HepG2 (cell line): ENCODE results near the gene SCN9A. TPM values are rescaled to one million over a fixed set of nuclear protein-coding genes. Genes with fewer than 3 reads are reported as not detected.
A peak's percentile ranks its signal among the peaks of the same experiment; 100 is the strongest.

Experiments used
- CREM ChIP-seq, 2 experiments: sonication (generic) in 1 of 2; formaldehyde crosslinking in 1 of 2; IDR thresholded peaks; 2 replicates each; pipeline versions ENCODE4 v1.4.0 to v1.6.1; 2016 to 2020; ENCODE audit warnings: antibody characterized with exemption in 1 of 2, mild to moderate bottlenecking in 1 of 2, missing genetic modification reagents in 1 of 2
- EP300 ChIP-seq, 3 experiments: sonication (generic) in 1 of 3; formaldehyde crosslinking in 1 of 3; IDR thresholded peaks; 2 replicates each; pipeline versions ENCODE4 v1.5.1 to v1.6.1; 2011 to 2020; ENCODE audit warnings: low read depth in 2 of 3, low read length in 2 of 3, borderline replicate concordance in 1 of 3, improper control_type of control experiment in 1 of 3, mild to moderate bottlenecking in 1 of 3, missing genetic modification reagents in 1 of 3, moderate library complexity in 1 of 3
- GTF3A ChIP-seq: sonication (generic); formaldehyde crosslinking; conservative IDR thresholded peaks from 2 replicates; pipeline ENCODE4 v1.4.0; 2020; ENCODE audit warnings: mild to moderate bottlenecking, missing genetic modification reagents
- HNRNPUL1 ChIP-seq: fragments of 200-400 bp; formaldehyde crosslinking; IDR thresholded peaks from 2 replicates; pipeline ENCODE4 v1.6.1; 2017; ENCODE audit warnings: low read depth, mild to moderate bottlenecking, low read length, moderate library complexity
- NCOA2 ChIP-seq: sonication (generic); formaldehyde crosslinking; IDR thresholded peaks from 2 replicates; pipeline ENCODE4 v1.8.0; 2022; ENCODE audit warnings: inconsistent platforms
- RAD21 ChIP-seq: fragments of 450-650 bp; formaldehyde crosslinking; IDR thresholded peaks from 2 replicates; pipeline ENCODE4 v1.5.0; 2020; ENCODE audit warnings: mild to moderate bottlenecking
- RARA ChIP-seq: IDR thresholded peaks from 2 replicates; pipeline ENCODE4 v1.6.1; 2016; ENCODE audit warnings: missing genetic modification reagents, missing compliant biosample characterization
- TCF7 ChIP-seq: sonication (generic); IDR thresholded peaks from 2 replicates; pipeline ENCODE4 v1.6.1; 2016; ENCODE audit warnings: antibody characterized with exemption, low read depth
- ZNF160 ChIP-seq: sonication (generic); formaldehyde crosslinking; IDR thresholded peaks from 2 replicates; pipeline ENCODE4 v1.8.0; 2022; ENCODE audit warnings: mild to moderate bottlenecking, inconsistent platforms, missing genetic modification reagents
- ZNF432 ChIP-seq: sonication (generic); formaldehyde crosslinking; IDR thresholded peaks from 2 replicates; pipeline ENCODE4 v1.5.0; 2020; ENCODE audit warnings: missing genetic modification reagents, mild to moderate bottlenecking, borderline replicate concordance
- ZNF850 ChIP-seq: sonication (generic); formaldehyde crosslinking; conservative IDR thresholded peaks from 2 replicates; pipeline ENCODE4 v1.9.0; 2021; ENCODE audit warnings: mild to moderate bottlenecking, missing genetic modification reagents
- polyA plus RNA-seq, 8 experiments: library from polyadenylated mRNA; depleted of rRNA in 3 of 8; stranded (reverse) in 7 of 8; unstranded in 1 of 8; fragments of >200 nt; fragmentation: Illumina TruSeq in 4 of 8; extraction: Trizol in 4 of 8; gene quantifications; 2 replicates each; pipeline versions ENCODE4 v1.2.1 to v1.2.3, GENCODE V29; 2011 to 2016; ENCODE audit warnings: low read depth in 4 of 8, missing spikeins in 1 of 8, mixed read lengths in 1 of 8; ENCODE audit not compliant: insufficient read depth in 1 of 8
- total RNA-seq, 5 experiments: library from RNA; depleted of rRNA; stranded (reverse); fragments of >200 nt; fragmentation: Illumina TruSeq; extraction: Trizol; gene quantifications; 2 replicates each; pipeline ENCODE4 v1.2.3, GENCODE V29; 2016; ENCODE audit warnings: low read depth in 1 of 5
- TF ChIP-seq, protein P1 (sequence below): sonication (generic); formaldehyde crosslinking; IDR thresholded peaks from 2 replicates; pipeline ENCODE4 v1.5.0; 2020; ENCODE audit warnings: mild to moderate bottlenecking, missing genetic modification reagents
- TF ChIP-seq, protein P2 (sequence below): IDR thresholded peaks from 2 replicates; pipeline ENCODE4 v1.6.1; 2018; ENCODE audit warnings: missing genetic modification reagents
- TF ChIP-seq, protein P3 (sequence below): sonication (generic); formaldehyde crosslinking; IDR thresholded peaks from 2 replicates; pipeline ENCODE4 v1.9.0; 2021; ENCODE audit warnings: missing genetic modification reagents, borderline replicate concordance
- TF ChIP-seq, protein P4 (sequence below): IDR thresholded peaks from 2 replicates; pipeline ENCODE4 v1.6.1; 2012; ENCODE audit warnings: low read depth, low read length, improper control_type of control experiment
- TF ChIP-seq, protein P5 (sequence below): IDR thresholded peaks from 2 replicates; pipeline ENCODE4 v1.4.0; 2020; ENCODE audit warnings: mild to moderate bottlenecking, missing genetic modification reagents

Gene SCN9A
- total and polyA plus RNA-seq, 2 of the 13 experiments (the other 11 are each of a cell fraction or from before 2014, with no cell fraction given): 15.3 to 24.3 TPM

DNA sequence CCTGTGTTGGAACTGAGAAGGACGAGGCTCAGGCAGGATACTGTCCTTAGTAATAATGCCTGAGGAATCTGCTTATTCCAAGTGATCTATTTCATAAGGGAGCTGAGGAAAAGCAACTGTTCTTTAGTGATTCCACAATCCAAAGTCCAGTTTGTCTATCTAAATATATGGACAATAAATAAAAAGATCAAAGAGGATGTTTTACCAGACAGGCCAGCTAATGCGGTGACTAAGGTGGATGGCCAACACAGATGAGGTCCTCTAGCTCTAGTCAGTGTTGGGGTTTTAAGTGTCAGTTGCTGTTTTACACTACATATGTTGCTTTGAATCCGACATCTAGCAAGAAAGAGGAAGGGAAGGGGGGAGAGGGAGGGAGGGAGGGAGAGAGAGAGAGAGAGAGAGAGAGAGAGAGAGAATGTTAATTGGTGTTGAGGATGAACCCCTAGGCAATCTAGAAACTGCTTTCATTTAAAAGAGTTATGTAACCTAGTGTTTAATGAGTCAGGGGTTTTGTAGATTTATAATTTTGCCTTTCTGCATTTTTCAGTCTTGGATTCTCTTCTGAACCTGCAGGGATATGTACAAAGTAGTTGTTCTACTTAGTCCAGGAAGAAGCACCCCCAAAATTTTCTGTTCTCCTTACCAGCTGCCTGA is 220.9 kb downstream of the SCN9A start (continued):
- TF ChIP-seq, protein P1, sequence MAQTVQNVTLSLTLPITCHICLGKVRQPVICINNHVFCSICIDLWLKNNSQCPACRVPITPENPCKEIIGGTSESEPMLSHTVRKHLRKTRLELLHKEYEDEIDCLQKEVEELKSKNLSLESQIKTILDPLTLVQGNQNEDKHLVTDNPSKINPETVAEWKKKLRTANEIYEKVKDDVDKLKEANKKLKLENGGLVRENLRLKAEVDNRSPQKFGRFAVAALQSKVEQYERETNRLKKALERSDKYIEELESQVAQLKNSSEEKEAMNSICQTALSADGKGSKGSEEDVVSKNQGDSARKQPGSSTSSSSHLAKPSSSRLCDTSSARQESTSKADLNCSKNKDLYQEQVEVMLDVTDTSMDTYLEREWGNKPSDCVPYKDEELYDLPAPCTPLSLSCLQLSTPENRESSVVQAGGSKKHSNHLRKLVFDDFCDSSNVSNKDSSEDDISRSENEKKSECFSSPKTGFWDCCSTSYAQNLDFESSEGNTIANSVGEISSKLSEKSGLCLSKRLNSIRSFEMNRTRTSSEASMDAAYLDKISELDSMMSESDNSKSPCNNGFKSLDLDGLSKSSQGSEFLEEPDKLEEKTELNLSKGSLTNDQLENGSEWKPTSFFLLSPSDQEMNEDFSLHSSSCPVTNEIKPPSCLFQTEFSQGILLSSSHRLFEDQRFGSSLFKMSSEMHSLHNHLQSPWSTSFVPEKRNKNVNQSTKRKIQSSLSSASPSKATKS: no peak
- TF ChIP-seq, protein P2, sequence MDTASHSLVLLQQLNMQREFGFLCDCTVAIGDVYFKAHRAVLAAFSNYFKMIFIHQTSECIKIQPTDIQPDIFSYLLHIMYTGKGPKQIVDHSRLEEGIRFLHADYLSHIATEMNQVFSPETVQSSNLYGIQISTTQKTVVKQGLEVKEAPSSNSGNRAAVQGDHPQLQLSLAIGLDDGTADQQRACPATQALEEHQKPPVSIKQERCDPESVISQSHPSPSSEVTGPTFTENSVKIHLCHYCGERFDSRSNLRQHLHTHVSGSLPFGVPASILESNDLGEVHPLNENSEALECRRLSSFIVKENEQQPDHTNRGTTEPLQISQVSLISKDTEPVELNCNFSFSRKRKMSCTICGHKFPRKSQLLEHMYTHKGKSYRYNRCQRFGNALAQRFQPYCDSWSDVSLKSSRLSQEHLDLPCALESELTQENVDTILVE (CRISPR knock-in tag): peak; percentile 17; the same call in 1 of the 2 replicates
- no peak for TF ChIP-seq ZNF160
- TF ChIP-seq CREM (IDR thresholded peaks at IDR 0.05): peak; percentile 52; the same call in 1 of the 2 replicates
- TF ChIP-seq CREM (CRISPR knock-in tag; IDR thresholded peaks at IDR 0.05): no peak
- TF ChIP-seq ZNF850 (CRISPR knock-in tag): no peak
- TF ChIP-seq RAD21 (CRISPR knock-in tag): 0 out of 2 replicates have a peak, but pooled peaks have one; percentile 26
- TF ChIP-seq, protein P3, sequence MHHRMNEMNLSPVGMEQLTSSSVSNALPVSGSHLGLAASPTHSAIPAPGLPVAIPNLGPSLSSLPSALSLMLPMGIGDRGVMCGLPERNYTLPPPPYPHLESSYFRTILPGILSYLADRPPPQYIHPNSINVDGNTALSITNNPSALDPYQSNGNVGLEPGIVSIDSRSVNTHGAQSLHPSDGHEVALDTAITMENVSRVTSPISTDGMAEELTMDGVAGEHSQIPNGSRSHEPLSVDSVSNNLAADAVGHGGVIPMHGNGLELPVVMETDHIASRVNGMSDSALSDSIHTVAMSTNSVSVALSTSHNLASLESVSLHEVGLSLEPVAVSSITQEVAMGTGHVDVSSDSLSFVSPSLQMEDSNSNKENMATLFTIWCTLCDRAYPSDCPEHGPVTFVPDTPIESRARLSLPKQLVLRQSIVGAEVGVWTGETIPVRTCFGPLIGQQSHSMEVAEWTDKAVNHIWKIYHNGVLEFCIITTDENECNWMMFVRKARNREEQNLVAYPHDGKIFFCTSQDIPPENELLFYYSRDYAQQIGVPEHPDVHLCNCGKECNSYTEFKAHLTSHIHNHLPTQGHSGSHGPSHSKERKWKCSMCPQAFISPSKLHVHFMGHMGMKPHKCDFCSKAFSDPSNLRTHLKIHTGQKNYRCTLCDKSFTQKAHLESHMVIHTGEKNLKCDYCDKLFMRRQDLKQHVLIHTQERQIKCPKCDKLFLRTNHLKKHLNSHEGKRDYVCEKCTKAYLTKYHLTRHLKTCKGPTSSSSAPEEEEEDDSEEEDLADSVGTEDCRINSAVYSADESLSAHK (CRISPR knock-in tag): no peak
- TF ChIP-seq ZNF432: no peak
- no peak for TF ChIP-seq HNRNPUL1
- peak; percentile 87 for TF ChIP-seq TCF7
- no peak for TF ChIP-seq GTF3A (CRISPR knock-in tag)
- TF ChIP-seq, protein P4, sequence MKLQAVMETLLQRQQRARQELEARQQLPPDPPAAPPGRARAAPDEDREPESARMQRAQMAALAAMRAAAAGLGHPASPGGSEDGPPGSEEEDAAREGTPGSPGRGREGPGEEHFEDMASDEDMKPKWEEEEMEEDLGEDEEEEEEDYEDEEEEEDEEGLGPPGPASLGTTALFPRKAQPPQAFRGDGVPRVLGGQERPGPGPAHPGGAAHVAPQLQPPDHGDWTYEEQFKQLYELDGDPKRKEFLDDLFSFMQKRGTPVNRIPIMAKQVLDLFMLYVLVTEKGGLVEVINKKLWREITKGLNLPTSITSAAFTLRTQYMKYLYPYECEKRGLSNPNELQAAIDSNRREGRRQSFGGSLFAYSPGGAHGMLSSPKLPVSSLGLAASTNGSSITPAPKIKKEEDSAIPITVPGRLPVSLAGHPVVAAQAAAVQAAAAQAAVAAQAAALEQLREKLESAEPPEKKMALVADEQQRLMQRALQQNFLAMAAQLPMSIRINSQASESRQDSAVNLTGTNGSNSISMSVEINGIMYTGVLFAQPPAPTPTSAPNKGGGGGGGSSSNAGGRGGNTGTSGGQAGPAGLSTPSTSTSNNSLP: peak; percentile 93
- TF ChIP-seq NCOA2: peak; percentile 77
- peak; percentile 65 to 87; a peak in 2 of 4 replicates for TF ChIP-seq EP300 (IDR thresholded peaks at IDR 0.05; ENCODE audit: low read depth in 2 of 2, low read length in 2 of 2)
- peak; percentile 74 for TF ChIP-seq EP300 (CRISPR knock-in tag; IDR thresholded peaks at IDR 0.05; ENCODE audit: borderline replicate concordance)
- TF ChIP-seq RARA (CRISPR knock-in tag): 0 out of 2 replicates have a peak, but pooled peaks have one; percentile 40
- TF ChIP-seq, protein P5, sequence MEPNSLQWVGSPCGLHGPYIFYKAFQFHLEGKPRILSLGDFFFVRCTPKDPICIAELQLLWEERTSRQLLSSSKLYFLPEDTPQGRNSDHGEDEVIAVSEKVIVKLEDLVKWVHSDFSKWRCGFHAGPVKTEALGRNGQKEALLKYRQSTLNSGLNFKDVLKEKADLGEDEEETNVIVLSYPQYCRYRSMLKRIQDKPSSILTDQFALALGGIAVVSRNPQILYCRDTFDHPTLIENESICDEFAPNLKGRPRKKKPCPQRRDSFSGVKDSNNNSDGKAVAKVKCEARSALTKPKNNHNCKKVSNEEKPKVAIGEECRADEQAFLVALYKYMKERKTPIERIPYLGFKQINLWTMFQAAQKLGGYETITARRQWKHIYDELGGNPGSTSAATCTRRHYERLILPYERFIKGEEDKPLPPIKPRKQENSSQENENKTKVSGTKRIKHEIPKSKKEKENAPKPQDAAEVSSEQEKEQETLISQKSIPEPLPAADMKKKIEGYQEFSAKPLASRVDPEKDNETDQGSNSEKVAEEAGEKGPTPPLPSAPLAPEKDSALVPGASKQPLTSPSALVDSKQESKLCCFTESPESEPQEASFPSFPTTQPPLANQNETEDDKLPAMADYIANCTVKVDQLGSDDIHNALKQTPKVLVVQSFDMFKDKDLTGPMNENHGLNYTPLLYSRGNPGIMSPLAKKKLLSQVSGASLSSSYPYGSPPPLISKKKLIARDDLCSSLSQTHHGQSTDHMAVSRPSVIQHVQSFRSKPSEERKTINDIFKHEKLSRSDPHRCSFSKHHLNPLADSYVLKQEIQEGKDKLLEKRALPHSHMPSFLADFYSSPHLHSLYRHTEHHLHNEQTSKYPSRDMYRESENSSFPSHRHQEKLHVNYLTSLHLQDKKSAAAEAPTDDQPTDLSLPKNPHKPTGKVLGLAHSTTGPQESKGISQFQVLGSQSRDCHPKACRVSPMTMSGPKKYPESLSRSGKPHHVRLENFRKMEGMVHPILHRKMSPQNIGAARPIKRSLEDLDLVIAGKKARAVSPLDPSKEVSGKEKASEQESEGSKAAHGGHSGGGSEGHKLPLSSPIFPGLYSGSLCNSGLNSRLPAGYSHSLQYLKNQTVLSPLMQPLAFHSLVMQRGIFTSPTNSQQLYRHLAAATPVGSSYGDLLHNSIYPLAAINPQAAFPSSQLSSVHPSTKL (CRISPR knock-in tag): peak; percentile 75
